GM19395 (cell line): ENCODE measurements around the gene ADAM19.

Experiments used
- ATAC-seq: cut with Tn5 transposase; IDR thresholded peaks from one replicate; pipeline ENCODE4 v1.9.1; 2021; ENCODE audit warnings: mild to moderate bottlenecking, moderate library complexity; ENCODE audit not compliant: unreplicated experiment

Gene ADAM19

GRCh38 chr5:157543825-157544622, 31.6 kb downstream of the ADAM19 start:
- ATAC-seq = no peak

- ATAC-seq = no peak
Measured at GRCh38 chr5:157542282-157543000, 33.1 kb downstream of the ADAM19 start.

GRCh38 chr5:157541447-157542118, 34.0 kb downstream of the ADAM19 start:
- peak; percentile 4 for ATAC-seq

- ATAC-seq = peak; percentile 95
Measured at GRCh38 chr5:157540707-157541446, 34.7 kb downstream of the ADAM19 start.

- peak; percentile 10 for ATAC-seq
Measured at GRCh38 chr5:157540124-157540523, 35.5 kb downstream of the ADAM19 start.

GRCh38 chr5:157539503-157540022, 36.0 kb downstream of the ADAM19 start:
- ATAC-seq = no peak

- no peak for ATAC-seq
Measured at GRCh38 chr5:157538311-157538710, 37.3 kb downstream of the ADAM19 start.

- ATAC-seq = no peak
Measured at GRCh38 chr5:157535042-157535865, 40.3 kb downstream of the ADAM19 start.

- ATAC-seq = no peak
Measured at GRCh38 chr5:157533011-157533481, 42.5 kb downstream of the ADAM19 start.

- ATAC-seq = no peak
Measured at GRCh38 chr5:157532022-157532421, 43.6 kb downstream of the ADAM19 start.

- no peak for ATAC-seq
Measured at GRCh38 chr5:157530226-157530972, 45.2 kb downstream of the ADAM19 start.

GRCh38 chr5:157529002-157529401, 46.6 kb downstream of the ADAM19 start:
- no peak for ATAC-seq

GRCh38 chr5:157528036-157528632, 47.4 kb downstream of the ADAM19 start:
- no peak for ATAC-seq

- no peak for ATAC-seq
Measured at GRCh38 chr5:157524887-157525286, 50.7 kb downstream of the ADAM19 start.

GRCh38 chr5:157523976-157524375, 51.6 kb downstream of the ADAM19 start:
- ATAC-seq = no peak

GRCh38 chr5:157521704-157522029, 53.9 kb downstream of the ADAM19 start:
- ATAC-seq = no peak

GRCh38 chr5:157520911-157521703, 54.5 kb downstream of the ADAM19 start:
- no peak for ATAC-seq
